HG02981 (cell line): ENCODE results near the gene ARHGAP15.
A peak's percentile ranks its signal among the peaks of the same experiment; 100 is the strongest.

Experiments used
- ATAC-seq: cut with Tn5 transposase; IDR thresholded peaks from one replicate; pipeline ENCODE4 v1.9.1; 2021; ENCODE audit warnings: mild to moderate bottlenecking, moderate library complexity; ENCODE audit not compliant: unreplicated experiment

Gene ARHGAP15

DNA sequence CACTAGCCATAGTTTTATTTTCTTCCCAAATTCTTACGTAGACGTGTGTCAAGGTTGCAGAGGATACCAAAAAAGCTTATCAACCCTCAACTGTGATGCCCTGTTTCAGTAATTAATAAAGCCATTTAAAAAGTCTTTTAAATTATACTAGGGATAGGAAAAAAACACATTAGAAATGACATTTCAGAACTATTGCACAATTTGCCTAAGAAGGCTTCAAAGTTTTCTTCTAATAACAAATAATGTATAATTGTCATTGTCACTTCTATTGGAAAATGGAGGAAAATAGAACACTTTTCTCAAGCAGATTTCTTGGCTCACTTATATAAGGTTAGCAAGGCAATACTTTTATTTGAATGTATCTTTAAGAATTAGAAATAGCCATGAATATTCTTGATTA, 253.8 kb downstream of the ARHGAP15 start:
- ATAC-seq = no peak

DNA sequence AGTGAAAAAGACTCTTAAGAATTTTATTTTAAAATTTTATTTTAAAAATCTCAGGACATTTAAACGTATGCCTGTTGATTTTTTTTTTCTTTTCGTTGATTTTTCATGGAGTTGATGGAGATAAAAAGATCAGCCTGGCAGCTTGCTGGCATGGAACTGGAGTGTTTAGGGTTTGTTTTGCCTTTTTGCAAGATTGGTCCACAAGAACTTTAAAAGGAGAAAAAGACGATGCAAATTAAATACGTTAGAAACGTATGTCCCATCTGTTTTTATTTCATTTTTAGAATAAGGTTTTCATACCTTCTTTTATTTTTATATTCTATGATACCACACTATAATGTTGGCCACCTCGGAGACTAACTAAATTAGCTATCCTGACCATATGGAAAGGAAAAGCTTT, 254.9 kb downstream of the ARHGAP15 start:
- ATAC-seq = no peak

DNA sequence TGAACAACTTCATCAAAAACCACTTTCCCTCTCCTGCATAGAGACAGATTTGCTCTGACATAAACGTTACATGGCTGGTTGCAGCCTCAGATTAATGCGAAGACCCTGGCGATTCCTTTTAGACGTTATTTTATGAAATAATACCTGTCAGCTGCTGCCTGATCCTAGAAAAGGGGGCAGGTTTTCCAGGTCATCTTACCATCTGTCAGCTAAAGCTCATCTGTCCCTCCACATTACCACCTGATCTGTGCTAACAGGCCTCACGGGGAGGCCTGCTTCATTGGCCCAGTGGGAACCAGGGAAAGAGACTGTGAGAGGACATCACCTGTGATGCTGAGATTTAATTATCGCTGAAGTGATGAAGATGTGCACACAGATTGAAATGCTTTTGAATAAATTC, 261.0 kb downstream of the ARHGAP15 start:
- ATAC-seq = no peak

DNA sequence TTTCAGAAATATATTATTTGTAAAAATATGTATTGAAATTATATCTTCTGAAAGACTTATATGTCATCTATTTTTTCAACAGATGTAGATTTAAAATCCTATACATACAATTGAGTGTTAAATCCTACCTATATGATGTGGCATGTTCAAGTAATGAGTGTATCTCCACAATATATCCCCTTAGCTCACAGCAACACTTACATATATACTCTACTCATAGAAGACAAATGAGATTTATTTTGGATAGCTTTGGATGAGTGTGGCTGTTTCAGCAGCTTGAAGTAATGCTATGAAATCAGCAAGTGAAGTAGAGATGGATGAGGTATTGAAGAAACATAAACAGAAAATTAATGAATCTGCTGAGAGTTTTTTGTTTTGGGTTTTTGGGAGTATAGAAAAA, 263.1 kb downstream of the ARHGAP15 start:
- no peak for ATAC-seq

DNA sequence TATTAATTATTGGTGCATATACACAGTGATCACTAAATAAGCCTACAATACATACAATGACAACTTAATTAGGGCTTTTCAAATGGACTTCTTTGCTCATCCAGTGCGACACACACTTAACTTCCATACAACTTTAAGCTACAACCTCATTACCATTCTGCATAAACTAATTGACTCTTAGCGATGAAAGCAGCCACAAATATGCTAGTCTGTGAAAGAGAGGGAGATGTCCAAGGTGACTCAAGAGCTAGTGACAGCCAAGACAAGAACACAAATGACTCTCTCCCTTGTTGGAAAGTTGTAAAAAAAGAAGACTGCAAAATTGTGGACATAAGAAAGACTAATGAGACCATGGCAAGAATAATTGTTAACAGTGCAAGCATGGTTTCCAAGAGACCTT, 264.8 kb downstream of the ARHGAP15 start:
- no peak for ATAC-seq

DNA sequence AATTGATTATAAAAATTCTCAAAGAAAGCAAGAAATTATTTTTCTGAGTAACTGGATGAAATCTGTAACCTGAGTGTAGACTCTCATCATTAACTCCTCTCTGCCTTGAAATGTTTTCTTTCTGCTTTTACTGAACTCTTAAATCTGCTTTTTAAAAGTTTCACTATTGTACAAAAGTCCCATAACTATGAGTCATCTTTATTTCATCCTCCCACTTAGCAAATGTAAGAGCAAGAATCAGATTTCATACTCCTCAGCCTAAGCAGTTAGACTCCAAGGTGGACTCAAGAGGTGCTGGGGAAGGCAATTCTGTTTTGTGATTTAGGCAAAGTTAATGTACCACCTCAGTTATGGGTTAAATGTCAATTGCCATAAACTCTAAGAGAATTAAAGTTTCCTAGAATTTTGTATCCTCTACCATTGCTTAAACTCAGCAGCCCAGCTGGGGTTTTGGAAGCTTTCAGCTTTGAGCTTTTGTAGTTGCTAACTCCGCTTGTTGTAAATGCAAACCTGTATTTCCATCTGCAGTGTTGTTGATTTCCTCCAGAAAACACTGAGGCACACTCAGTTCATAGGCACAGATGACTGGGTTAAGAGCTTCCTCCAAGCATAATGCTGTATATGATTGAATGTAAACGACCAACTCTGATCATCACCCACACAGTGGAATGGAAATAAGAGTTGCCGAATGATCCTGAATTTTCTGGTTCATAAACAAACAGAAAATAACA, 268.8 kb downstream of the ARHGAP15 start:
- no peak for ATAC-seq

DNA sequence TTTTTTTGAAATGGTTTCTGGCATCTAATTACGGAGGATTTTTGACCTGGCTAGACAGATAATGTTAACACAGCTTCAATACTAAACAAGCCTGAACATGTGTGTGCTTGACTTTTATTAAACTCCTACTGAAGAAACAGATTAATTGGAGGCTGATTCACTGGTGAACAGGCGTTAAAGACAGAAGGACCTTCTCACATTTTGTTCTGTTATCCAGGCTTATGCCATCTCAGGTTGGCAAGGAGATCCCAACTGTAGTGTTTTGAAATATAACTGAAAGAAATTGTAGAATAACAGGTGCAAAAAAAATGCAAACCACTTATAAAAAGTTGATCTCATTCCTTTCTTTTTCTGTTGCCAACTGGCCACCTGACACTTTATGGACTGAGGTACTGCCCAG, 269.6 kb downstream of the ARHGAP15 start:
- ATAC-seq = no peak

DNA sequence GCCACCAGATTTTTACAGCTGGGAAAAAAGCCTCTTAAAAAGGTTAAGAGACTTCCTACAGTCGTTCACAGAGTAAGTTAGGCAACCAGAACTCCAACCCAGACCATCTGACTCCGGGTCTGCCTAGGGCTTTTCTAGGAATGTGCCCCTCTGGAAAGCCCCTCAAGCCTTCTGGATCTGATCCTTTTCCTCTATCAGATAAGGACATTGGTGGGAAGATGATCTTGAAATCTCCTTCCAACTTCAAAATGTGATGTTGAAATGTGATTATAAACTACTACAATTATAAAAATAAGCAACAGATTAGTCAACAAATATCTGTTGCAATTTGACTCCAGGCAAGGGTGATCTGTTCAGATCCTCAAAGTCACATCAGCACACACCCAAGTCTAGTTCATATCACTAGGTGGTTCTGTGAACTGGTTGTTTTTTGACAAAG, 270.4 kb downstream of the ARHGAP15 start:
- ATAC-seq = no peak

DNA sequence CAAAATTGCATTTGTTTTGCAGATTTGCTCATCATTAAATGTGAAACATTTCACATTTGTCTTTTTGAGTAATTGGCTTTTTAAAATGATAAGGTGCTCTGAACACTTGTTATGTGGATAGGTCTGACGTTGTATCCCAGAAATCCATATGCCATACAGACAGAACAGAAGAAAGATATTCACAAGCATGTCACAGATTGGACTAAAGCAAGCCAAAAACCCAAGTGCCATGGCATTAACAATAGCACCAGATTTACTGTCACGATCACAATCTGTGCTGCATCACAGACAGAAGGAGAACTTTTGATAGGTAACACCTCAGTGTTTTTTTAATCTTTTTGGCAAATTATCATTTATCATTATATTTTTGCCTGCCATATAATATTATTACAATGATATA, 272.6 kb downstream of the ARHGAP15 start:
- no peak for ATAC-seq

DNA sequence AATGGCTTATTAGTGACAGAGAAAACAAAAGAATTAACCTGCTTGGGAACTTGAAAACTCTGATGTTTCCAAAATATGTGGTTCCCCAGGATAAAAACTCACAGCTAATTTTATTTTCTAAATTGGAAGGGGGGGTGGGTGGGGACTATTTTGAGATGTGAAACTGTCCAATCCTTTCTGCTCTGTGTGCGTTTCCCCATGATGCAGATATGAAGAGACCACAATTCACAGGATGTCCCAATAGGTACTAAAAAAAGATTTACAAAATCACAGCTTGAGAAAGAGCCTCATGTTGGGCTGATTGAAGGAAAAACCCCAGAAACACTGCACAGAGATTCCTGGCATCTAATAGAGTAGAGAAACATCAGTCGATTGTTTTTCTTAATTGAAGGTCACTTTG, 273.2 kb downstream of the ARHGAP15 start:
- ATAC-seq = no peak

DNA sequence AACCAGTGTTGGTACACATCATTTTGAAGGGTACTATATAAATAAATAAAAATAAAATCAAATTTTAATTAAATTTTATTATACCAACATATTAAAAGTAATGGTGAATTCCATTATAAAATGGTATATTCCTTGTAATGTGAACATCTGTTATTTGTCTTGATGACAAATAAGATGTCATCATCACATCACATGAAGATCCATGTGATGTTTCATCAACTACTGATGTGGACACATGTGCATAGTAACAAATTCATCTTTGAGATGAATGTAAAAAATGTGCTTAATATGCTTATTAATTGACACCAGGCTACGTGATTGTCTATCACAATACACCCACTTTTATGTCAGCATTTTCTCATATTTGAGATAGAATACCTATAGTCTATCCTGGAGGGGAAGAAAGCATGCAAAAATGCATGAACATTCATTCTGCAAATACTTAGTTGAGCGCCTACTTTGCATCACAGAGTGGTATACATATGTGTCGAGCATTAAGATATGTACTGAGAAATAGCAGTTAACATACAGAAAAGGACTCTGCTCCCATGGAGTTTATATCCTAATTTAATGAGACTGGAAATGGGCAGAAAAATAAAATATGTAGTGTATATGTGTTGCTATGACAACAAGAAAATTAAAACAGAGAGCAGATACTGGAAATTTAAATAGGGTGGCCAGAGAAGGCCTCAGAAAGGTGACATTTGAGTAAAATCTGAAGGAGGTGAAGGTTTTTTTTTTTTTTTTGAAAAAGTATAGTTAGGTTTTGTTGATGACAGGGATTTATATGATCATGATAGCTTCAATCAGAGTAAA, 281.1 kb downstream of the ARHGAP15 start:
- no peak for ATAC-seq

DNA sequence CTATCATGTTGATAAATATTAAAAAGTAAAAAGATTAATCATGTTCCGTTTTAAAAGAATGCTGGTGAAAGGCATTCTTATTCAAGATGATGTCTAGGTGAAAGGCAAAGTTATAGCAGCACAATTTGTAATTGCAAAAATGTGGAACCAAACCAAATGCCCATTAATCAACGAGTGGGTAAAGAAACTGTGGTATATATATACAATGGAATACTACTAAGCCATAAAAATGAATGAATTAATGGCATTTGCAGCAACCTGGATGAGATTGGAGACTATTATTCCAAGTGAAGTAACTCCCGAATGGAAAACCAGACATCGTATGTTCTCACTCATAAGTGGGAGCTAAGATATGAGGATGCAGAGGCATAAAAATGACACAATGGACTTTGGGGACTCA, 286.4 kb downstream of the ARHGAP15 start:
- ATAC-seq = no peak

DNA sequence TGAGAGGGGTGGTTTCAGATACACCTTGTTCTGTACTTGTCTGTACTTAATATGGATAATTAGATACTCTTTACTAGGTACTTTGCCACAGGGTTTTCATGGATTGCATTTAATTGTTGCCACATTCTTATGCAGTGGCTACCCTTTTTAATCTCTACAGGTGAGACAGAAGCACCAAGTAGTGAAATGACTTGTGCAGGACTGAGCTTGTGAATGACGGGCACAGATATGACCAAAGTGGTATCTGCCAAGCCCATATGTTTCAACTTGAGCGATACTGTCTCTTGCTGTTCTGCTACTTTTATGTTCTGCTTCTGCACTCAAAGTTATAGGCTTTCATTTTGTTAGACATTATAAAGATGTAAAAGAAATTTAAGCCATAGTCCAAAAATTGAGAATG, 288.2 kb downstream of the ARHGAP15 start:
- ATAC-seq = no peak

DNA sequence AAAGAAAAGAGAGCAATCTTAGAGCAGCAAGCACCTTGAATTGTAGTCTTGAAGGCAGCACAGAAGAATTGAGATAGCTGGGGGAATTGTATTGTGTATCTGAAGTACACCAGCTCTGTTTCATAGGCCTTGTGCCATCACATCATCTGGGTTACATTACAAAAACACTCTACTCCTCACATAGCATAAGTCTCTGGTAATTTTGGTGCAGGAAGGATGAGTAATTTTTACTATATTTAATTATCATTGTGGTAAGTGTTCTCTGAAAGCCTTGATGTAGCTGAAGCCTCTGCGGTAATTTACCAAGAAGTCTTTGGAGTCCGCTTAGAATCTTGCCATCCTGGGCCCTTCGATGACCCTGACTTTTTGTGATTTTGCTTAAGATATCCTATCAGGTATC, 291.1 kb downstream of the ARHGAP15 start:
- ATAC-seq = no peak

DNA sequence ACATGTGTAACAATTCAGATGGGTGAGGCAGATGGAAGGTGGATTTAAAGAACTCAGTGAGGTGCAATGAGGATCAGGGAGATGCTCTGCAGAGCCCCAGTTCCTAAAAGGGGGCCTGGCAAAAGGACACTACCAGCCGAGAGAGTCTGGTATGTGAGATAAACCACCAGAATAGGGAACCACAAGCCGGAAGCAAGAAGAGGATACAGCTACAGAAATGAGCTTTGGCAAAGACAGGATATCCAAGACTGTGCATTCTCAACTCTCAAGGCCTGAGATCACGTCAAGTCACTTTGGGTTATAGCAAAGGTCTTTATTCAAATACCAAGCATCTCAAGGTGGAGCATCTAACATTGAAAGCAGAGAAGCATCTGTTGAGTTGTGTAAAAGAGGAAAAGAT, 293.5 kb downstream of the ARHGAP15 start:
- ATAC-seq = peak; percentile 97

DNA sequence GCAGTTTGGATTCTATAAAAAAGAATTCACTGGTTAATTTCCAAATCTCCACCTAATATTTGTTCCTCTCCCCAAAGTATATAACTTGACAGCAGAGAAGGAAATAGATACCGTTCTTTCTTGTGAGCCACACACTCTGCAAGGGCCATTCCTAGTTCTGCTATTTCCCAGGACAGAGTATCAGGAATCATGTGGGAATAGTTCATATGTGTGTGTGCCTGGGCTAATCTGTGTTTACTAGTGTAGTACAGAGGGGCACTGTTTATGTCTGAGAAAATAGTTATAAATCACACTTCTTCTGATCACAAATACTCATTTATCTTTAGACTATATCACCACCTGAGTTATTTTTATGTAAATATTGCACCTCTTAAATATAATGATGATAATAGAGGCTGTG, 296.7 kb downstream of the ARHGAP15 start:
- ATAC-seq = no peak

DNA sequence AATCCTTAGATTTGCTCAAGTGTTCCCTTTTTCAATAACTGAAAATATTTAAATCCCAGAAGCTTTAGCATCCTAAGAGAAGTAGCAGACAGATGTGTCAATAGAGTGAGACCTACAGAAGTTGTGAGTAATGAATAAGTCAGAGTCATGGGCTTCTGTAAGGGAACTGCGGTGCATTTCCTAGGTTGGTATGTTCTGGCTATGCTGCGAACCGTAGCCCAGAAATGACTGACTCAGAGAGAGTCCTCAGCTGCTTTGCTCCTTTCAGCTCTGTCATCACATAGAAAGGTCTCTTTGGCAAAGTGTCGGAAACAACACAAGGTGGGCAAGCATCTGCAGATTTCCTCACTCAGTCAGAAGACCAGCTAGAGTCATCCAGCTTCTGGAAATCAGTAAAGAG, 297.1 kb downstream of the ARHGAP15 start:
- ATAC-seq = no peak

DNA sequence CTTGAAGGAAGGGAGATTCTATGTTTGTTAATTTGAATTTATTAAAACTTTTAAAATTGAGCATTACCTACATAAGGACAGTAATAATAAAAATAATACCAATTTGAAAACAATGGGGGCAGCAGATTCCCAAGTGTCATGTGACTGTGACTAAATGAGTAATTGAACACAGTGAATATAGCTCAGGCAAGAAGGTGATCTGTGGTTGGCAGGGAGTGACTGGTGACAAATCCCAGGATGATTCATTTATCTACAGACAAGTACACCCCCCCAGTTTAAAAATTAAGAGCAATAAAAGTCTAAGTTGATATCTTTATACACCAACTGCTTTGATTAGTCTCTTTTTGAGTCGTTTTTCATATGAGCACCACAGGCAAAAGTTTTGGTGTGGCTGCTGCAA, 299.5 kb downstream of the ARHGAP15 start:
- ATAC-seq = no peak

DNA sequence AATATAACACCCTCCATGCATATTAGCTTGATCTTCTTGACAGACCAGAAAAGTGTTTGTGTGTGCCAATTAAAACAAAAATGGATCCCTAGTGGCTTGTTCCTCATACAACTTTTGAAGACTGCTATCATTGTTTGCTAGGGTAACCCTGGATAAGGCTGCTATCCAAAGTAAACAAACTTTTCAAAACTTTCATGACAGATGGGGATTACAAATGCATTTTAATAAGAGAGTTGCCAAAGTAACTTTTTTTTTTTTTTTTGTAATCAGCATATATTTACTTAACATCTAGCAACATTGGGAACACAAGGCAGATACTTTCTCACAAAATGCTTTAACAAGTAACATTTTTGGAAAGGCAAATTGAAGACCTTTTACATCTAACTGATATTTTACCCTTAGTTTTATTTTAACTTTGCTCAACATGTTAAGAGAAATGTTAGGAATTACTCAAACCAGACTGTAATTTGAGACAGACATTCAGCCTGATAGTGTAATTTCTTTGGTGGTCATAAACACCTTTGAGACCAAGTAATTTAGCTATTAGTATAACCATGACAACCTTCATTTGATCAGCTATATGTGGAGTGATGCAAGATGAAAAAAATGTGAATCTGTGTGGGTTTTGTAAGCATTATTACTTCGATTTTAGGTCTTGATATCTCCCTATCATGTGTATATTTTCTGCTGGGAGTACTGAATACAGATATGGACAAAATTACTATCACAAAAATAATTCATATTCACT, 300.9 kb downstream of the ARHGAP15 start:
- no peak for ATAC-seq

DNA sequence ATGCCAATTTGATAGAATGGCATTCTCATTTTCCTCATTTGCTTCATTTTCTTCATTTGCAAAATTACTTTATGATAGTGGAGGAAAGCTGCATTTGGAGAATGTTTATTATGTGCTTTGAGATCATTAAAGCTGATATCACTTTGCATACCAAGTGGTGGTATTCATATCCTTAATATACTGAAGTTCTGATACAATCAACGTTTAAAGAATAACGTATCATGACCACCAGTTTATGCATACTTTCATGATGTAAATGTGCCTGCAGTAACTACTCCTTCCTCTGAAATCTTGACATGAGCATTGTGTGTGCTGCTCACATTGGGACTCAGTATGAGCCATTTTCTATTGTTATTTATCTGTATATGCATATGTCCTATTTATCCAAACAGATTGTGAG, 302.1 kb downstream of the ARHGAP15 start:
- no peak for ATAC-seq

DNA sequence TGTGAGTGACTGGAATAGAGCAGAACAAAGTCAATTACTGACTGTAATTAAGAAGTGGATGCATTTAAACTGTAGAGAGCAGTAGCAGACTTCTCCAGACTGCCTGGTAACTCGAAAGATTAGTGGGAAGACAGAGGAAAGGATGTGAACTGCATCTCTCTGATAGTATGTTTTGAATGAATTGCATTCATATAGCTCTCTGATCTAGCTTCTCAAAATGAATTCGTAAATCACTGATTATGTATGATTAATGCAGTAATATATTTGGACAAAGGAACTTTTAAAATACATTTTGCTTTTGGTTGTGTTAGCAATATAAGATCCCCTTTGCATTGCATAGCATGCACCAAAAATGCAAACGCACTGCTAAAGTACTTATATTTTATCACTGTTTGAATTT, 304.0 kb downstream of the ARHGAP15 start:
- no peak for ATAC-seq

DNA sequence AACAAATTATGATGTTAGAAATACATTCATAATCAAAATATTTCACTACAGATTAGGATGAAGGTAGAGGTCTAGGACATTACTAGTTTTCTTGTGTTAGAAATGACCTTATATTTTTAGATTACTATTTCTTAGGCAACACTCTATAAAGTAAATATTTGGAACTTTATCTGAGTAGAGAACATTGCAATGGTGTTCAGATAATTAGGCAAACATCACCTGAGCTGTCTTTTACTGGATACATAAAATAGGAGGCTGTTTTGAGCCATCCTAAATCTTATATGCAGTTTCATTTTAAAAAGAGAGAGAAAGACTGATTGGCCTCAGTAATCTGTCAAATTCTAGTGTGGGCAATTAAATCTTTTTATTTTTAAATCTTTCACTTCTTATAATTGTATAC, 304.6 kb downstream of the ARHGAP15 start:
- no peak for ATAC-seq
